ENCODE data around the gene TNN. TPM values are rescaled to one million over a fixed set of nuclear protein-coding genes. Genes with fewer than 3 reads are reported as not detected.

The TNN gene
- total RNA-seq, 2 experiments from 2014 or later: not detected

GRCh38 chr1:175185903-175186302 is 118.3 kb downstream of the TNN start:
- Mint-ChIP-seq H3K27ac (peak overlapping the region; percentile 97), H3K36me3 (ENCODE audit: low read depth) (peaks cover 73% of the 10 kb centered on the region), H3K4me1 (ENCODE audit: low read depth) (peaks cover 98% of the 10 kb centered on the region), H3K27me3 (no peaks in the 10 kb centered on the region), H3K4me3 (peak overlapping the region; percentile 11), H3K9me3 (no peaks in the 10 kb centered on the region)
- Histone ChIP-seq H3K4me1 (ENCODE audit: insufficient read depth, low read length) (peaks cover 84% of the 10 kb centered on the region), H3K27ac (ENCODE audit: low read depth in 1 of 2, low read length in 2 of 2) (no peak overlapping the region), H3K36me3 (ENCODE audit: insufficient read depth, low read length) (peaks cover 59% of the 10 kb centered on the region), H3K9me3 (ENCODE audit: control insufficient read depth in 1 of 2, insufficient read depth in 1 of 2, low read length in 2 of 2) (no peaks in the 10 kb centered on the region), H3K27me3 (ENCODE audit: control insufficient read depth in 1 of 2, insufficient read depth in 2 of 2, low read length in 2 of 2) (no peaks in the 10 kb centered on the region), H3K4me3 (ENCODE audit: low read length) (no peak overlapping the region)
- intact Hi-C loops (cut with DNase I, micrococcal nuclease): loop anchor here in 1 of 2 experiments (10.0 kb wide), 1 partner anchor 49 kb away; no protein-coding TSS in a partner anchor
- no peak for TF ChIP-seq CTCF (IDR thresholded peaks at IDR 0.05)
- POLR2A ChIA-PET: interaction anchor here (1.0 to 7.2 kb wide), 2 partner anchors 24 to 186 kb away, joined by 3 to 98 read pairs; partner anchors contain the start of gene CACYBP
- DNase-seq (no peak), ATAC-seq (ENCODE audit: poor library complexity) (no peak)
- CTCF ChIA-PET: no interaction called here

GRCh38 chr1:175186433-175187160 is 119.0 kb downstream of the TNN start:
- Mint-ChIP-seq H3K4me3 (peak overlapping the region; percentile 53), H3K36me3 (ENCODE audit: low read depth) (peaks cover 67% of the 10 kb centered on the region), H3K9me3 (no peaks in the 10 kb centered on the region), H3K27ac (peak overlapping the region; percentile 97), H3K4me1 (ENCODE audit: low read depth) (peaks cover 99% of the 10 kb centered on the region), H3K27me3 (no peaks in the 10 kb centered on the region)
- POLR2A ChIA-PET: interaction anchor here (1.0 to 7.2 kb wide), 2 partner anchors 23 to 187 kb away, joined by 3 to 98 read pairs; partner anchors contain the start of gene CACYBP
- Histone ChIP-seq H3K27me3 (ENCODE audit: control insufficient read depth in 1 of 2, insufficient read depth in 2 of 2, low read length in 2 of 2) (no peaks in the 10 kb centered on the region), H3K4me1 (ENCODE audit: insufficient read depth, low read length) (peaks cover 87% of the 10 kb centered on the region), H3K27ac (ENCODE audit: low read depth in 1 of 2, low read length in 2 of 2) (no peak overlapping the region), H3K36me3 (ENCODE audit: insufficient read depth, low read length) (peaks cover 58% of the 10 kb centered on the region), H3K9me3 (ENCODE audit: control insufficient read depth in 1 of 2, insufficient read depth in 1 of 2, low read length in 2 of 2) (no peaks in the 10 kb centered on the region), H3K4me3 (ENCODE audit: low read length) (no peak overlapping the region)
- intact Hi-C loops (cut with DNase I, micrococcal nuclease): loop anchor here in 1 of 2 experiments (10.0 kb wide), 1 partner anchor 48 kb away; no protein-coding TSS in a partner anchor
- no peak for TF ChIP-seq CTCF (IDR thresholded peaks at IDR 0.05)
- CTCF ChIA-PET: no interaction called here
- ATAC-seq (ENCODE audit: poor library complexity) (no peak), DNase-seq (no peak)

GRCh38 chr1:175188936-175189335 is 121.3 kb downstream of the TNN start:
- H3K9me3 Mint-ChIP-seq: no peaks in the 10 kb centered on the region
- peak overlapping the region; percentile 40 to 76 for H3K27ac ChIP-seq (ENCODE audit: low read depth in 1 of 2, low read length in 2 of 2)
- peaks cover 84% of the 10 kb centered on the region for H3K4me1 Mint-ChIP-seq (ENCODE audit: low read depth)
- intact Hi-C loops (cut with DNase I, micrococcal nuclease): loop anchor here in 1 of 2 experiments (1.0 to 10.0 kb wide), 2 partner anchors 20 to 46 kb away; no protein-coding TSS in a partner anchor
- H3K27me3 Mint-ChIP-seq: no peaks in the 10 kb centered on the region
- peaks cover 36% of the 10 kb centered on the region for H3K36me3 ChIP-seq (ENCODE audit: insufficient read depth, low read length)
- TF ChIP-seq CTCF (IDR thresholded peaks at IDR 0.05): no peak
- peak overlapping the region; percentile 97 for H3K27ac Mint-ChIP-seq
- H3K9me3 ChIP-seq (ENCODE audit: control insufficient read depth in 1 of 2, insufficient read depth in 1 of 2, low read length in 2 of 2): no peaks in the 10 kb centered on the region
- peak overlapping the region; percentile 97 for H3K4me3 Mint-ChIP-seq
- H3K36me3 Mint-ChIP-seq (ENCODE audit: low read depth): peaks cover 53% of the 10 kb centered on the region
- CTCF ChIA-PET: interaction anchor here (1.2 to 1.7 kb wide), 3 partner anchors 9 to 128 kb away, joined by 3 to 6 read pairs (median 4); no protein-coding TSS in a partner anchor
- peak; percentile 66 for ATAC-seq (ENCODE audit: poor library complexity)
- no peaks in the 10 kb centered on the region for H3K27me3 ChIP-seq (ENCODE audit: control insufficient read depth in 1 of 2, insufficient read depth in 2 of 2, low read length in 2 of 2)
- peak overlapping the region; percentile 98 for H3K4me3 ChIP-seq (ENCODE audit: low read length)
- POLR2A ChIA-PET: interaction anchor here (0.6 to 7.2 kb wide), 18 partner anchors 9 to 190 kb away, joined by 3 to 98 read pairs (median 4); partner anchors contain the start of genes CACYBP and MRPS14
- peaks cover 74% of the 10 kb centered on the region for H3K4me1 ChIP-seq (ENCODE audit: insufficient read depth, low read length)
- DNase-seq: peak; percentile 14 to 85 (median 54)
